ENCODE data around the gene GOLGB1. TPM values are rescaled to one million over a fixed set of nuclear protein-coding genes. Genes with fewer than 3 reads are reported as not detected.
"Not testable (repeated sequence)": the region's sequence is repeated elsewhere in the genome, so short reads cannot be mapped to it uniquely, and the experiment has no call there.

GOLGB1 gene
- total RNA-seq, 1 donor from 2014 or later, result 44.7 TPM

DNA sequence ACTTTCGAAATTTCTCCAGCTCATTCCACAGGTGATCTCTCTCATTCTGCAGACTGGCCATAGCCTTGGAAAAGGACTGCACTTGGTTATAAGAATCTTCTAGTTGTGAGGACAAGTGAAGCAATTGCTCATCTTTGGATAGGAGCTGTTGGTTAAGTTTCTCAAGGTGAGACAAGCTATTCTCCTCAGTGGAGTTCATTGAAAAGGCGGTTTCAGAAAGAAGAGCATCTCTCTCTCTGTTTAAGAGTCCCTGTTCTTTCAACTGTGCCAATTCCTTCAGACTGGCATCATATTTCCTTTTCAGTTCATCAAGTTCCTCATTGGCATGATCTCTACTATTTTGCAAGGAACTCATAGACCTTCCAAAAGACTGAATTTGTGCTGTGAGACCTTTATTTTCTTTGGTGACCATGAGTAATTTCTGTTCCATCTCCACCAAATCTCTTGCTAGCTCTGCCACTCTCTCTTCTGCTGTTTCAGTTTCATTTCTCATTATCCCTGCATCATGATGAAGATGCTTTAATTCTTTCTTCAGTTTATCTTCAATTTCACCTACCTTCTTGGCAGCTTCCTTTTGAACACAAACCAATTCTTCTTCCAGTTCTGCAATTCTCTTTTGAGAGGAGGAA lies 58.6 kb downstream of the GOLGB1 start:
- H3K4me1 Mint-ChIP-seq, result peaks cover 11% of the 10 kb centered on the region
- H3K27me3 Mint-ChIP-seq, result no peaks in the 10 kb centered on the region
- DNase-seq, result no peak
- peak overlapping the region; percentile 68 for H3K27ac Mint-ChIP-seq
- ChIA-PET POLR2A (interaction anchor here (0.6 to 1.3 kb wide), 5 partner anchors 30 to 338 kb away, joined by 3 to 8 read pairs (median 3); partner anchors contain the start of gene HCLS1), CTCF (interaction anchor here (1.2 kb wide), 1 partner anchor 13 kb away, joined by 3 read pairs; no protein-coding TSS in a partner anchor)
- intact Hi-C loops (cut with micrococcal nuclease), result no loop called here
- no peak for ATAC-seq (ENCODE audit: low read depth)
- no peak overlapping the region for H3K4me3 Mint-ChIP-seq
- H3K9me3 Mint-ChIP-seq, result no peaks in the 10 kb centered on the region
- TF ChIP-seq, protein P1, sequence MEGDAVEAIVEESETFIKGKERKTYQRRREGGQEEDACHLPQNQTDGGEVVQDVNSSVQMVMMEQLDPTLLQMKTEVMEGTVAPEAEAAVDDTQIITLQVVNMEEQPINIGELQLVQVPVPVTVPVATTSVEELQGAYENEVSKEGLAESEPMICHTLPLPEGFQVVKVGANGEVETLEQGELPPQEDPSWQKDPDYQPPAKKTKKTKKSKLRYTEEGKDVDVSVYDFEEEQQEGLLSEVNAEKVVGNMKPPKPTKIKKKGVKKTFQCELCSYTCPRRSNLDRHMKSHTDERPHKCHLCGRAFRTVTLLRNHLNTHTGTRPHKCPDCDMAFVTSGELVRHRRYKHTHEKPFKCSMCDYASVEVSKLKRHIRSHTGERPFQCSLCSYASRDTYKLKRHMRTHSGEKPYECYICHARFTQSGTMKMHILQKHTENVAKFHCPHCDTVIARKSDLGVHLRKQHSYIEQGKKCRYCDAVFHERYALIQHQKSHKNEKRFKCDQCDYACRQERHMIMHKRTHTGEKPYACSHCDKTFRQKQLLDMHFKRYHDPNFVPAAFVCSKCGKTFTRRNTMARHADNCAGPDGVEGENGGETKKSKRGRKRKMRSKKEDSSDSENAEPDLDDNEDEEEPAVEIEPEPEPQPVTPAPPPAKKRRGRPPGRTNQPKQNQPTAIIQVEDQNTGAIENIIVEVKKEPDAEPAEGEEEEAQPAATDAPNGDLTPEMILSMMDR (IDR thresholded peaks at IDR 0.05), result no peak
- peaks cover 46% of the 10 kb centered on the region for H3K36me3 Mint-ChIP-seq (ENCODE audit: low read depth)

DNA sequence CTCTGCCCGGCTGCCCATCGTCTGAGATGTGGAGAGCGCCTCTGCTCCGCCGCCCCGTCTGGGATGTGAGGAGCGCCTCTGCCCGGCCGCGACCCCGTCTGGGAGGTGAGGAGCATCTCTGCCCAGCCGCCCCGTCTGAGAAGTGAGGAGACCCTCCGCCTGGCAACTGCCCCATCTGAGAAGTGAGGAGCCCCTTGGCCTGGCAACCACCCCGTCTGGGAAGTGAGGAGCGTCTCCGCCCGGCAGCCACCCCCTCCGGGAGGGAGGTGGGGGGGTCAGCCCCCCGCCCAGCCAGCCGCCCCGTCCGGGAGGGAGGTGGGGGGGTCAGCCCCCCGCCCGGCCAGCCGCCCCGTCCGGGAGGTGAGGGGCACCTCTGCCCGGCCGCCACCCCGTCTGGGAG lies 60.8 kb downstream of the GOLGB1 start:
- ATAC-seq (ENCODE audit: low read depth); H3K27me3 Mint-ChIP-seq; intact Hi-C loops (cut with micrococcal nuclease); H3K4me3 Mint-ChIP-seq; H3K27ac Mint-ChIP-seq; DNase-seq; H3K9me3 Mint-ChIP-seq; POLR2A ChIA-PET; CTCF ChIA-PET: not testable (repeated sequence)
- Mint-ChIP-seq H3K36me3 (ENCODE audit: low read depth) (peaks cover 59% of the 10 kb centered on the region), H3K4me1 (peaks cover 11% of the 10 kb centered on the region)

DNA sequence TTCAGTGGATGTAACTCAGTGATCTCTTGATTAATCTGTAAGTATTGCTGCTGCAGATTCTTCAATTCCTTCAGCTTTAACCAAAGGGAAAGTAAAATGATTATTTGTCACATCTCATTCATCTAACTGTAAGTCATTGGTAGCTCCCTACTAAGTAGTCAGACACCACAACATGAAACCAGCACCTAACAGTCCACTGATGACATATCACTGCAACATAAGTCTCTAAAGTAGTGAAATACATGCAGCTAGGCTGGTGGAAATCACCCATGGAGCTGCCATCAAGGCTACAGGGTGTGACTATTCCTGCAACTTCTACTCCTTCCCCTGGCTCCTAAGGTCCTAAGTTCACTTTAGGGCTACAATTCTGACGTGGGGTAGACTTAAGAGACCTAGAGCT lies 67.7 kb downstream of the GOLGB1 start:
- no peak overlapping the region for H3K4me3 Mint-ChIP-seq
- no peaks in the 10 kb centered on the region for H3K4me1 Mint-ChIP-seq
- H3K27ac Mint-ChIP-seq, result no peak overlapping the region
- no peak for ATAC-seq (ENCODE audit: low read depth)
- CTCF ChIA-PET, result no interaction called here
- H3K27me3 Mint-ChIP-seq, result no peaks in the 10 kb centered on the region
- intact Hi-C loops (cut with micrococcal nuclease), result no loop called here
- TF ChIP-seq, protein P1 (IDR thresholded peaks at IDR 0.05), result no peak
- peaks cover 10% of the 10 kb centered on the region for H3K9me3 Mint-ChIP-seq
- POLR2A ChIA-PET, result no interaction called here
- H3K36me3 Mint-ChIP-seq (ENCODE audit: low read depth), result peaks cover 81% of the 10 kb centered on the region
- DNase-seq, result no peak

DNA sequence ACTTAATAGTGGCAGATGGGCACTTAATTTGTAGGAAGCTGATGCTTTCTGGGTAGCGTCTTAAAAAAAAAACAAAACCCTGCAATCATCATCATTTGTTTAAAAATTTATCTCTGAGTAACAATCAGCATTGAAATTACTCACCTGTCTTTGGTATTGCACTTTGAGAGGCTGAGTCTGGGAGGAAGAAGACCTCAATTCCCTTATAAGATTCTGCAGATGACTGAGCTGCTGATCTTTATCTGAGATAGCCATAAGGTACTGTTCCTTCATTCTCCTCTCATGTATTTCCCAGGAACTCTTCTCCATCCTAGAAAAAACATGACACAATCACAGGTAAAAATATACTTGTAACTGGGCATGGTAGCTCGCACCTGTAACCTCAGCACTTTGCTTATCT lies 72.4 kb downstream of the GOLGB1 start:
- CTCF ChIA-PET, result no interaction called here

DNA sequence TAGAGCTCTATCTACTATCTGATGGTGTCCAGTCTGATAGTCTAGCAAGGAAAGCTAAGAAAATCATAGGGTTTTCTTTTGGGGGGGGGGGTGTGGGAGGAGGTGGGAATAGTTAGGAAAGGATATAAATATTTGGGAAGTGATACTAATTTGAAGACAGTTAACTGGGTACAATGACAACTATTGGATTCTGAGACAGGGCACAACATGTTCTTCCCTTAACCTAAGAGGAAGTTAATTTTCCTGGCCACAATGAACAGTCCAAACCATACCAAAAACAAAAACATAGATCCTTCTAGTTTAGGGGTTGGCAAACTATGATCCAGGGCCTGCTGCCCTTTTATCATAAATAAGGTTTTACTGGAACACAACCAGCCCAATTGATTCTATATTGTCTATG lies 78.9 kb downstream of the GOLGB1 start:
- Mint-ChIP-seq H3K4me3 (no peak overlapping the region), H3K9me3 (no peaks in the 10 kb centered on the region), H3K27ac (no peak overlapping the region), H3K36me3 (ENCODE audit: low read depth) (peaks cover 81% of the 10 kb centered on the region), H3K27me3 (no peaks in the 10 kb centered on the region), H3K4me1 (no peaks in the 10 kb centered on the region)
- CTCF ChIA-PET, result no interaction called here
- DNase-seq (no peak), ATAC-seq (ENCODE audit: low read depth) (no peak)
- TF ChIP-seq, protein P1 (IDR thresholded peaks at IDR 0.05), result no peak
- intact Hi-C loops (cut with micrococcal nuclease), result no loop called here
- POLR2A ChIA-PET, result interaction anchor here (2.2 kb wide), 1 partner anchor 10 kb away, joined by 15 read pairs; the partner anchor contains the start of gene HCLS1

More for the DNA sequence above, 72.4 kb downstream of the GOLGB1 start:
- Mint-ChIP-seq H3K27ac (no peak overlapping the region), H3K4me1 (no peaks in the 10 kb centered on the region), H3K36me3 (ENCODE audit: low read depth) (peaks cover 87% of the 10 kb centered on the region), H3K9me3 (no peaks in the 10 kb centered on the region), H3K27me3 (no peaks in the 10 kb centered on the region), H3K4me3 (no peak overlapping the region)
- no peak for ATAC-seq (ENCODE audit: low read depth)
- no peak for DNase-seq
- TF ChIP-seq, protein P1 (IDR thresholded peaks at IDR 0.05), result no peak
- intact Hi-C loops (cut with micrococcal nuclease), result no loop called here
- POLR2A ChIA-PET, result no interaction called here

Measured in activated B cell treated with CpG ODN at 0.5 μM for 24 hours (primary cell).